ENCODE results near the gene AKAP13.
A peak's percentile ranks its signal among the peaks of the same experiment; 100 is the strongest.

The AKAP13 gene

GRCh38 chr15:85388566-85389305 is 8.3 kb downstream of the AKAP13 start:
- no peak for DNase-seq

- no peak for DNase-seq
Observed at GRCh38 chr15:85389306-85389650, 8.9 kb downstream of the AKAP13 start.

- no peak for DNase-seq
Observed at GRCh38 chr15:85389772-85390171, 9.4 kb downstream of the AKAP13 start.

GRCh38 chr15:85393210-85393609 is 12.8 kb downstream of the AKAP13 start:
- DNase-seq, result no peak

- no peak for DNase-seq
Observed at GRCh38 chr15:85394554-85395333, 14.3 kb downstream of the AKAP13 start.

- no peak for DNase-seq
Observed at GRCh38 chr15:85396554-85396953, 16.2 kb downstream of the AKAP13 start.

- DNase-seq, result no peak
Observed at GRCh38 chr15:85397151-85397550, 16.7 kb downstream of the AKAP13 start.

GRCh38 chr15:85397926-85398325 is 17.5 kb downstream of the AKAP13 start:
- no peak for DNase-seq

- DNase-seq, result no peak
Observed at GRCh38 chr15:85398822-85399221, 18.4 kb downstream of the AKAP13 start.

GRCh38 chr15:85399627-85400026 is 19.2 kb downstream of the AKAP13 start:
- DNase-seq, result no peak

- no peak for DNase-seq
Observed at GRCh38 chr15:85400606-85401005, 20.2 kb downstream of the AKAP13 start.

GRCh38 chr15:85401108-85401774 is 20.8 kb downstream of the AKAP13 start:
- no peak for DNase-seq

- no peak for DNase-seq
Observed at GRCh38 chr15:85402195-85402881, 21.9 kb downstream of the AKAP13 start.

GRCh38 chr15:85403745-85404144 is 23.3 kb downstream of the AKAP13 start:
- DNase-seq, result no peak

GRCh38 chr15:85404176-85404917 is 23.9 kb downstream of the AKAP13 start:
- no peak for DNase-seq

- no peak for DNase-seq
Observed at GRCh38 chr15:85404918-85405866, 24.8 kb downstream of the AKAP13 start.

- no peak for DNase-seq
Observed at GRCh38 chr15:85406916-85407315, 26.5 kb downstream of the AKAP13 start.

- peak; percentile 40 for DNase-seq
Observed at GRCh38 chr15:85407421-85408269, 27.2 kb downstream of the AKAP13 start.

- no peak for DNase-seq
Observed at GRCh38 chr15:85408270-85408746, 27.9 kb downstream of the AKAP13 start.

GRCh38 chr15:85412066-85412465 is 31.7 kb downstream of the AKAP13 start:
- DNase-seq, result no peak

Data from NCI-H1105 treated with DMSO at 0.1 percent for 48 hours (cell line).